GM12891 (cell line): ENCODE results near the gene THSD4.

Experiments
- PAX5 ChIP-seq: IDR thresholded peaks from 2 replicates; pipeline ENCODE4 v1.6.1; 2011; ENCODE audit warnings: low read length, moderate library complexity, mild to moderate bottlenecking; ENCODE audit not compliant: insufficient read depth, severe bottlenecking
- POLR2A ChIP-seq: IDR thresholded peaks from 2 replicates; pipeline ENCODE4 v1.6.1; 2011; ENCODE audit warnings: low read depth, low read length, control low read depth
- POLR2AphosphoS5 ChIP-seq: IDR thresholded peaks from 2 replicates; pipeline ENCODE4 v1.6.1; 2011; ENCODE audit warnings: low read depth, low read length, control low read depth
- TAF1 ChIP-seq: IDR thresholded peaks from 2 replicates; pipeline ENCODE4 v1.6.1; 2011; ENCODE audit warnings: low read depth, low read length, control low read depth

DNA sequence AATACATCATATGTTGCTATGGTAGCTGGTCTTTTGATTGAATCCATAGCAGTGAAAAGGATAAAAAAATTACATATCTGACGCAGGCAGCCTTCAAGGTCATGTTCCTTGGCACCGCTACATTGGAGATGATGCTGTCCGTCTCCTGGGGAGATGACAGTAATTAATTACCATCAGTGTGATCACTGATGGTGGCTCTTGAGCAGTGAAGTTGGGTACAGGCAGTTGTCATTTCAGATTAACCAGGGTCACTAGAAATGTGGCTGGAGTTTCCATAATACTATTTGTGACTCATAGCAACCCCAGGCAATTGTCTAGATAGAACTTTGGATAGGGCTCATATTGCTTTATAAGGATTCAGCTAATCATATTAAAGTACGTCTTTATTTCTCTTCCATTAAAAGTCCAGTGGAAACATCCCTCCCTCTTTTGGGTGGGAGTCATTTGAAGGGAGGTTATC is 136.3 kb downstream of the THSD4 start:
- no peak for TF ChIP-seq TAF1
- no peak for TF ChIP-seq POLR2A
- TF ChIP-seq POLR2AphosphoS5: no peak
- no peak for TF ChIP-seq PAX5
